ENCODE results near the gene SH3BGR. TPM values are rescaled to one million over a fixed set of nuclear protein-coding genes. Genes with fewer than 3 reads are reported as not detected.
"Not testable (repeated sequence)": the region's sequence is repeated elsewhere in the genome, so short reads cannot be mapped to it uniquely, and the experiment has no call there.

The SH3BGR gene
- 95.6 TPM for total RNA-seq

DNA sequence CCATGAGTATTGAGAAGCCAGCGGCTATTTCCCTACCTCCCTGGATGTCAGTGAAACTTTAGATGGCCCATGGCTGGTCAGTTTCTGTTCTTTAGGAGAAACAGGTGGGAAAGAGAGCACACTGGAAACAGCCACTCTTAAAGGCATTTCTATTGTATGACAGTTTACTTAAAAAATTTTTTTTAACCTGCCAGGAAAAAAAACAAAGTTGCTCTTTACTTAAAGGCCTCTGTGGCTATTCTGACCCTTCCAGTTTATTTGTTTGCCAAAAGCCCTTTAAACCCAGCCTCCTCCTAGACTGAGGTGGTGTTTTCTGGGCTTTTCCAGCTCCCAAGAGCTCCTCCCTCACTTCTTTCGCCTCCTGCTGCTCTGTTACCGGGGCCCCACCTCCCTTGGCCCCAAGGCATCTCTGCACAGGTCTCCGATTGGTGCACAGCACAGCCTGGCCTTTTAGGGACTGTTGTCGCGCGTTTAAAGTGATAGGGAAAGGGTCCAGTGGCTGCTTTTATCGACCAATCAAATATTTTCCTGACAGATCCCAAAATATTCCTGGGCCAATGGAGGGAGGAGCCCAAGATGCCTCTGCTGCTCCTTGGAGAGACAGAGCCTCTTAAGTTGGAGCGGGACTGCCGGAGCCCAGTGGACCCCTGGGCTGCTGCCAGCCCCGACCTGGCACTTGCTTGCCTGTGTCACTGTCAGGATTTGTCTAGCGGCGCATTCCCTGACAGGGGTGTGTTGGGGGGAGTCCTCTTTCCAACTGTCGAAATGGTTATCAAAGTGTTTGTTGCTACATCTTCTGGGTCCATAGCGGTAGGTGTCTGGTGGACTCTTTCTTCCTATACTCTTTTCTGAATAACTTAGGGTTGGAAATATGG, at the start of gene SH3BGR:
TSS of gene SH3BGR (plus strand) at position 639 of the 875 bp plus-strand sequence. CDS start at position 766, 127 bp downstream.
- DNase-seq: peak; percentile 85

DNA sequence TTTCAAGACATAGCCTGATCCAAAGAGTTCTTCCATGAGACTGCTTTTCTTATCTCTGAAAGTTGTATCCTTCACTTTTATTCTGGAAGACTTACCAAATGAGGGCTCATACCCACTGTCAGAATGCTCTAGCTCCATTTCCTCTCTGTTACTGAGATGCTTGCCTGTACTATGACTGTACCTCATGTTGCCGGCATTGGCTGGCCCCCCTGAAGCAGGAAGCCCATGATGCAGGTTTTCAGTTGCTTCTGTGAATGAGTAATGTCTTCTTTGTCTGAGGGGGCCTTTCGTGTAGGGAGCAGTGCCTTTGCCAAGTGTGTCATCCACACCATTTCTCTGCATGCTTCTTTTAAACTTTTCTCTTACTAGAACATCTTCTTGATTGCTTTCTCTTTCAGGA, 45.7 kb upstream of the SH3BGR start:
- no peak for DNase-seq

DNA sequence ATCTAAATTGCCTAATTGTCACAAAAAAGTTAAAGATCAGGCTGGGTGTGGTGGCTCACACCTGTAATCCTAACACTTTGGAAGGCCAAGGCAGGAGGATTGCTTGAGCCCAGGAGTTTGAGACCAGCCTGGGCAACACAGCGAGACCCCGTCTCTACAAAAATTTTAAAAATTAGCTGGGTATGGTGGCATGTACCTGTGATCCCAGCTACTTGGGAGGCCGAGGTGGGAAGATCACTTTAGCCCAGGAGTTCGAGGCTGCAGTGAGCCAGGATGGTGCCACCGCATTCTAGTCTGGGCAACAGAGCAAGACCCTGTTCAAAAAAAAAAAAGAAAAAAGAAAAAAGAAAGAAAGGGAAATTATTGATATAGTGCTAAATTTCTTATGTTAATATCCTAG, 32.6 kb upstream of the SH3BGR start:
- not testable (repeated sequence) for DNase-seq

DNA sequence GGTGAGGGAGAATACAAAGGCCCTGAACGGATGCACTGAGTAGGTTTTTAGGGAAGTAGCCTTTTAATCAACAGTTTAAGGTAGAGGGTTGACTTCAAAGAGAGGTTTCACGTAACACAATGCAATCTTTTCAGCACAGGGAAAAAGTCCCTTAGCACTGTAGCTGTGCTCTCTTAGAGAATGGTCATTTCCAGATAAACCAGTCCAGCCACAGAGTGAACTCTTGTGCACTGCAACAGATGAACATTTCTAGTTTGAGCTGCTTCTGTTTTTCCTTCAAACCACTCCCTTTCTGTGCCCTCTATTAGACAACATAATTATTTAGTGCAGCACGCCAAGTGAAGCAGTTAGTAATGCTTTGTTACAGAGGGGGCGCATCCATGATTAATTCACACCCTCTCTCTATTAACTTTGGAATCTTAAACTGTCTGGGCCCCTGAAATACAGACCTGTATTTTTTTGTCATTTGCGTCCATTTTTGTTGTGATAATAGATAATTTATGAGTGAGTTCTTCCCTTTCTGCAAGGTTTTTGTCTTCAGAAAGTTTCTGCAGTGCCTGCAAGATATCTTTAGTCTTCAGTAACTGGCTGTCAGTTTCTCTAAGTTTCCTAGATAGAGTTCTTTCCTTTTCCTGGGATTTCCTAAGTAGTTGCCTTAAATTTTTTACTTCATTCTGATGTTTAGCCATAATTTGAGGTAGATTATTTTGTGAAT, 29.1 kb upstream of the SH3BGR start:
- DNase-seq: no peak

DNA sequence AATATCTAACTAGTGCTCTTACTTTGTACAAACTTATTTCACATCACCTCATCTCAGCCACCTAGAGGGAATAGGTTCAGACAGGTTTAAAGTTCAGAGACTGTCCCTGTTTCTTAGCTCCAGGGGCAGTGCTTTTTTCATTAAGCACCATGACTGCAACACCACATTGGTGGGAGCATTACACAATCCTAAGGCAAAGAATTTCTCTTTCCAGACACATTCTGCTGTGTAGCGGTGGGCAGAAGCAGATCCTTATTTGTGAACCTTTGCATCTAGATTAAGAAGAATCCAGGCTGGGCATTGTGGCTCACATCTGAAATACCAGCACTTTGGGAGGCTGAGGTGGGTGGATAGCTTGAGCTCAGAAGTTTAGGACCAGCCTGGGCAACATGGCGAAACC, 22.3 kb upstream of the SH3BGR start:
- DNase-seq: no peak

DNA sequence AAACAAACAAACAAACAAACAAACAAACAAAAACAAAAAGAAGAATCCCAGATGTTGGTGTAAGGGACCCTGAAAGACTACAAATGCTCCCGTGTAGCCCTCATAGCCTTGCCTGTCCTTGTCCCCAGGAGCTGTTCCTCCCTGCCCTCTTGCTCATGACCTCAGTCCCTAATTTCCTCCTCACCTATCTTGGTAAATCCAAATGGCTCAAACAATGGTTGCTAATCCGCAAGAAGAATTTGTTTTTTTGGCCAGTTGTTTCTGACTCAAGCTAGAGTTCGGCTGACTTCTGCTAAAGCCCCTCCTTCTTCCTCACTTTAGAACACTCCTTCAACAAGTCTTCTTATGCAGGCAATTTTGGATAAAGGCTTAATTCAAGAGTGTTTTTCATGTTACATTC, 21.8 kb upstream of the SH3BGR start:
- DNase-seq: no peak

DNA sequence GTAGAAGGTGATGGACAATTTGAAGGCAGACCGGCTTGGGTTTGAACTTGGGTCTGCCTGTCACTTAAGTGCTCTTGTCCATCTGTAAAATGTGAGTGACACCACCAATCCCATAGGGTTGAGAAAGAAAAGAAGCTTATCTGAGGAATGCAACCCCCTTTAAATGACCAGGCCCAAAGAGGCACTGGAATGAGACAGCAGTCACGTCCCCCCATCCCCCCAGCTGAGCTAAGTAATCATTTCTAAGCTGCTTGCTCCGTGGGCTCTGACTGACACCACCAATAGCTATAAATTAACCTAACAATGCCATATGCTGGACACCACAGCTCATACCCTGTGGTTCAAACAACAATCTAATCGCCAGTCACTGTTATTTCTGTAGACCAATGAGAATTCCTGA, 21.3 kb upstream of the SH3BGR start:
- no peak for DNase-seq

DNA sequence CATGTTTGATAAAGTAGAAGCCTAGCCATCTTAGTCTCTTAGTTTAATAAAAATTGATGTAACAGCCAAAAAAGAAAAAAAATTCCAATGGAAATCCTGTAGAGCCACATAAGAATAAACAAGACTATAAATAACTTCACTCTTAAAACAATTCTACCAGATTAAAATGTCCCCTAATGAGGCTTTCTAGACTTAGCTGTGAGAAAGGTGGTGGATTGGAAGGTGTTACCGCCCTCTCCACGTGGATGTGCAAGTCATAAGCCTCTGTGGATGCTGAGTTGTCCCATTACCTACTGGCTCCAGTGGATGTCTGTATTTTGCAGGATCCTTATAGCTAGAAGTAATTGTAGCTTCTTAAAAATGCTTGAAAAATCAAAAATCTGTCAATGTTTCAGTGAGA, 20.8 kb upstream of the SH3BGR start:
- DNase-seq: no peak

DNA sequence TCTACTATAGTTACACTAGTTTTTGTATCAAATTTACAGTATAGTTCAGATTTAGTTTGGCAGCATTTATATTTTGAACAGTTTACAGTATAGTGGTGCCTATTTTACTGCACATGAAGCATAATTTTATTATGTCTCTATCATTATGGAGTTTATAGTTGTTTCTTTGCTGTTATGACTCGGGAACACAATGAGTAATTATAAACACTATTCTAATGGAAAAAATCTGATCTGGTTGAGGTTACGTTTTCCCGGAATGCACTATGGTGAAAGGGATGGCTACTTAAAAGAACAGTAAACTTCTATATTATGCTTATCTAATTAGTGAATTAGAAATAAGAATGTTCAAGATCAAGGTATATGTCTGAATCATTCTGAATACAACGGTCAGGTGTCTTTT, 16.8 kb upstream of the SH3BGR start:
- DNase-seq: no peak

DNA sequence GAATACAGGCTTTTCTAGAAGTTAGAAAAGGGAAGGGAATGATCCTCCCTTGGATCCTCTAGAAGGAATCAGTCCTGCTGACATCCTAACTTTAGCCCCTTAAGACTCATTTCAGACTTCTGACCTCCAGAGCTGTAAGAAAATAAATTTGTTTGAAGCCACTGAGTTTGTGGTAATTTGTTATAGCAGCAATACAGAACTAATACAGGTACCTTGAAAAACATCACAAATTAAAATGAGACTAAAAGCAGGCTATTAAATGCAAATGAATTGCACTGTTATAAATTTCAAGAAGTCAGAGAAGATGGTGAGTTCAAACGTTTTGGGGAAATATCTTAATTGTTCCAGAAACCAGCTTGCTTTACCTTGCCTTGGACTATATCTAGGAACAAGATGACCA, 12.5 kb upstream of the SH3BGR start:
- no peak for DNase-seq

DNA sequence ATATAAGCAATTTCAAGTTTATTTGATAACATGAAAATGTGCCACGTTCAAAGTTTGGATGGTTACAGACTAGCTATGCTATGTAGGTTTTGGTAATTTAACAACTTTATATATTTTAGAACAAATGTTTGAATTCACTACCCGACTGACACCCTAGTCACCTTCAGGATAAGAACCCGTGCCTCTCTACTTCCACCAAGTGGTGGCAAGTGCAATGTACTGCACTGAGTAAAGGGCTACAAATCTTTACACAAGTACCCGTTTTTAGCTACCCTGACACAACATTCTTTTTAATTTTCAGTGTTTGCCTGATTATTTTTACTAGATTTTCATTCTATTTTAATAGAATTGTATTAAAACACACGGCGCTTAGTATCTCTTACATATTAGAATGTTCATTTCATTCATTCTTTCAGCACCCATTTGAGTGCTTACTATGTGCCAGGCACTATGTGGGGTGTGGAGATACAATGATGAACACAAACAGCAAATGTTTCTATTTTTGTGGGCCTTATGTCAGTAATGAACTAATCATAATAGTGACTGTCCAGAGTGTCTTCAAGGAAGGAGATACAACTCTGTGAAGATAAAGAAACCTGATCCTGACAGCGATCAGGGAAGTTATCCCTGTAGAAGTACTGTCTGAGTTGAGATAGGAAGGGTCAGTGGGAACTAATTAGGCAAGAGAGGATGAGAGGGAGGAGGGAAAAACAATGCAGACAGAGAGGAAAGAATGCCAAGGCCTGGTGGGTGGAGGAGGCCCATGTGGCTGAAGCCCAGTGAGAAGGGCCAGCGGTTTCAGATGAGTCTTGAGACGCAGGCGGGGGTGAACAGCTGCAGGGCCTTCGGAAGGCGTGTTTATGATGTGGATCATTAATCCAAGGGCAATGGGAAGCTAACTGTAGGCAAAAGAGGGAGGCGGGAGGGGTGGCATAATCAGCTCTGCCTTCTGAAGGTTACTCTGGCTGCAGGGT, 10.0 kb upstream of the SH3BGR start:
- DNase-seq: peak; percentile 56

DNA sequence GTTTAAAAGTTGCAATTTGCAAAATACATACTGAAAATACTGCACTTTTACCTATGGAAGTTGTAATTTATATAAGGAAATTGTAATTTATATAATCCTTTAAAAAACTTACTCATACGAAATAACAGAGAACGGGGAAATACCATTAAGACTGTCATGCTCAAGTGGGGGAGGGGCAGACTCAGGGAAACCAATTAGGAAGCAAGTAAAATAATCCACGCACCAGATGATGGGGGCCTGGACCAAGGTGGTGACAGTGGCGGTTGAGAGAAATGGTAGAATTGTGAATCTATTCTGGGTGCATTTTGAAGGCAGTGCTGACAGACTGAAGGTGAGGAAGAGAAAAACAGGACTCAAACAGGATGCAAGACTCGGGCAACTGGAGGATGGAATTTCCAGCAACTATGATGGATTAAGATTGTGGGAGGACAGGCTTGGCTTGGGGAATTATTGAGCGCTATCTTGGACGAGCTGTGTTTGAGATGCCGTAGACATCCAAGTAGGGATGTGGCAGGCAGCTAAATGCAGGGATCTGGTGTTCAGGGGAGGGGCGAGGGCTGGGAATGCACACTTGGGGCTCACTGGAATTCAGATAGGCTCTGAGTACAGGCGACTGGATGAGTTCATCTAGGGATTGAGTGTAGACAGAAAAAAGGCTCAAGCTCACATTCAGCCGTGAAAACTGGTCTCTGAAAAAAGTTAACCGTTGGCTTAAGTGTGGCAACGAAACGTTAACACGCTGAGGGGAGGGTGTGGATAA, 7.2 kb upstream of the SH3BGR start:
- DNase-seq: peak; percentile 64

DNA sequence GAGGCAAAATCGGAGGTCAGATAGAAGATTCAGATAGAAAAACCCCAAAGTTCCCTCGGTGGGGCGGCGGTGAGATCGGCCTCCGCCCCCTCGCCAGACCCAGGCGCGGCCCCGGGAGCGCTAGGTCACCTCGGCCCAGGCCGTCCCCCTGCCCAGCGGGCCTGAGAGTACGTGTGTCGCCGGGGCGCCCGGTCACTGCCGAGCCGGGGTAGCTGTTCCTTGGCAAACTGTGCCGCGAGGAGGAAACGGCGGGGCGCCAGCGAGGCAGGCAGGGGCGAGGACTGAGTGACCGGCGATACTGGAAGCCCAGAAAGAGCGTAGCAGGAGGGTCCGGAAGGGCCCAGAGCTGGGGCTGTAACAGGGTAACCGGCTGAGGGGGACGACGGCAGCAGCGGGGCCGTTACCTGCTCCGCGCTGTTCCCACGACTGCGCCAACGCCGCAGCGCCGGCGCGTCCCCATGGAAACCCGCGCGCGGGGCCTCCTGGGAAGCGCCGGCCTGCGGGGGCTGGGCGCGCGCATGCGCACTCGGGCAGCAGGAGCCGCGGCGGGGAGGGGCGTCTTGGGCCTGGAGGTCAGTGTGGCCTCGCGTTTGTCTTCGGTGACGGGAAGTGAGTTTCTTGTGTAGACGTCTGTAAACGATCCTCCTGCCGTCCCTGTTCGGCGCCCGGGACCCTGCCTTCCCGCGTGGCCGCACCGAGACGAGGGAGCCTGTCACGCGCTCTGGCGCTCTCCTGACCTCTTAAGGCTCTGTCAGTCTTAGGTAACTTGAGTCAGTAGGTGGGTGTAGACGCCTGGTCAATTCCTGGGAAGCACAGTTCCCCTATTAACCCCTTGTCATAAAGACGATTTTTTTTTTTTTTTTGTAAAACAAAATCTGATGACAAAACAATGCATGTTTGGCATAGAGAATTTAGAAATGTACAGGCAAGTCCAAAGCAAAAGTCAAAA, 6.2 kb upstream of the SH3BGR start, which contains the start of gene LCA5L:
TSS of gene LCA5L (minus strand) at position 458 of the 949 bp plus-strand sequence. CDS start 17,285 bp downstream, outside the sequence.
- DNase-seq: peak; percentile 97

DNA sequence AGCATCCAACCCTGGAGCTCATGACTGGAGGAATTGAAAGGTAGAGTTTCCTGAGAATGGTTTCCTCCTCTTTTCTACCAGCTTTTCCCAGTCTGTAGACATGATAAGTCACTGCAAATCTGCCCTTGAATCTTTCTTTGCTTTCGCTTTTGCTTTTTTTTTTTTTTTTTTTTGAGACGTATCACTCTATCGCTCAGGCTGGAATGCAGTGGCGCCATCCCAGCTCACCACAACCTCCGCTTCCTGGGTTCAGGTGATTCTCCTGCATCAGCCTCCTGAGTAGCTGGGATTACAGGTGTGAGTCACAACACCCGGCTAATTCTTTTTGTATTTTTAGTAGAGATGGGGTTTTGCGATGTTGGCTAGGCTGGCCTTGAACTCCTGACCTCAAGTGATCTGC, 4.5 kb upstream of the SH3BGR start:
- DNase-seq: no peak

DNA sequence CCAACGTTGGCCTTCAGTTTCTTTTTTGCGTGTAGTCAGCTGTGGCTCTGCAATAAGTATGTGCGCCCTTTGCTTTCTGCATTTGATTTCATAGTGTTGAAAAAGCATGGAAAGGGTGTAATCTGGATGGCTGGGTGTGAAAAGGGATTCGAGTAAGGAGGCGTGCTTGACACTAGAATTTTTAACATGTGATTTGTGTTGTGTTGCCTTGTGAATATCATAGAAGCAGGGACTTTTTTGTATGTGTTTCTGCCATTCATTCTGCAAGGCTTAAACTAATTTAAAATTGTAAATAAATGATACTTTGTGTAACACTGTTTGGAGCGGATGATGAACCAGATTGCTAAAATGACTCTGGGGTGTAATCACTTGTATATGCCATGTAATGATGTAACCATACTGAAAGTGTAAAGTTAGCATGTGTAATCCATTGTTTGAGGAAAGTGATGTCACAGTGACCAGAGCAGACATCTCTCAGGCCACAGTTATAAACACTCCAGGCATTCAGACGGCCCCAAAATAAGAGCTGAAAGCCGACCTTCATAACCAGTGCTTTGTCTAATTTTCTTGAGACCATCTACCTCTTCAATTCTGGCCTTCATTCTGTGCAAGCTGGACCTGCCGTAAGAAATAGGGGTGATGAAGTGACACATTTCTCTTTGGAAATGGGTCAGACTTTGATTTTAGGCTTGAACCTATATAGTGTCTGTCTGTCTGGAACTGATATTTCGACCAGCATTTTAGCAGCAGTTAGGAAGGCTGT, 618 bp downstream of the SH3BGR start:
- peak; percentile 76 for DNase-seq

DNA sequence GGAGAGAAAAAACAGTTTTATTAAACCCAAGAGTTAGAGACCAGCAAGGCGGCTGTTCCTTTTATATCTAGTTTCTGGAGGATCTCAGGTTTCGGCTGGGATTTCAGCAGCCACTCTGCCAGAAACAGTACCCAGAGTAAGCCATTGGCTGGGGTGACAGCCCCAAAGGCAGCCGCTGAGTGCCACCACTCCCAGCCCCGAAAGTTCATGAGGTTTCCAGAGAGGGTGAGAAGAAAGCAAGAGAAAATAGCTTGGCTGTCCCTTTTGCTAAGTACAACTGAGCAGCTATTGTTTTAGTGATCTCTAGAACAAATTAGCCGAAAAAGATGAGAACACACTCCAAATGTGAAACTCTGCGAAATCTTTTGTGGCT, 1.2 kb downstream of the SH3BGR start:
- DNase-seq: peak; percentile 79

DNA sequence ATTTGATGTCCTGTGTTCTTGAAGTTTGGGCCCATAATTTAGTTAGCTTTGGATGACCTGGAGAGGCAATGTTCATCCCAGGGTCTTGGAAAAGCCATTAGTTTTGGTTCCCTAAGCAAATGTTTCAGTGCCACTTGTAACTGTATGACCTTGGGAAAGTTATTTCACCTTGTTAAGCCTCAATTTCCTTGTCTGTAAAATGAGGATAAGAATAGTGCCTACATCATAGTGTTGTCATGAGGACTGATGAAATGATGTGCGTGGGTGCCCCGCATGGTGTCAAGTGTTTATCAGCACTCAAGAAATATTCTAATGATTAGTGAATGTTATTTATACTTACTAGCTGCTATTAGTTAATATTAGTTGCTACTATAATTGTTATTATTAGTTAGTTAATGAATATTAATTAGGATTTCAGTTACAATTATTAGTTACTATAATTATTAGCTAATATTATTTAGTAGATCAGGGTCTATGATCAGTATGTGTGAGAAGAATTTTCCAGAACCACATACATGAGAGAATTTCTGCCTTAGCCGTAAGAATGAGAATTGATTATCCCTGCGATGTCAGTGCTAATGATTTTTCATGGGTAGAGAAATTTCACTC, 1.9 kb downstream of the SH3BGR start:
- DNase-seq: no peak

DNA sequence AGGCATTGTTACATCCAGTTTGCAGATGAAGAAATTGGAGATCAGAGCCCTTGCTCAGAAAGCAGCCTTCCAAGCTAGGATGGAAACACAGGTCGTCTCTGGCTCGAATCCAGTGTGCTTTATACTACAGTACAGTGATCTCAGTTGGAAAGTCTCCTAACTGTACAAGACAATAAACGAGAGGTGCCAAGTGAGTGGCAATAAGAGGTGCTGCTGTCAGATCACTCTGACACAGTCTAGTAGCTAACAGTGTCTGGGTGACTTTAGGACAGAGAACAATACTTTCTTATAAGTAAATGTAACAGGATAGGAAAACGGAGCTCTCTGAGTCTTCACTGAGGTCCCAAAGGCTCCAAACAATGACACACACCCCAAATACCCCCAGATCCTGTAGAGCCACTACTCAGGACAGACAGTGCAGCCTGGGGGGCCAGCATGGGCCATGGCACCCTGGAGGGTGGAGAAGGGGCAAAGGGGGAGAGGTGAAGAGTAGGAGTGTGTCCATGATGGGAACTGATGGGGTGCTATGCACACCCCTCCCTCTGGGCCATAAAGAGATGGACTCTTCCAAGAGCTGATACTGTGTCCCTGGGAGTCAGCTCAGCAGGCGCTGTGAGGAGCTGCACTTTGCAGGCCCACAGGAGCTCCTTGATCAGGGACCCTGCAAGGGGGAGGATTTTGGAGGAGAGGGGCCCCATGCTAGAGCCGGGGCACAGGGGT, 3.3 kb downstream of the SH3BGR start:
- DNase-seq: no peak

Measured in tongue (tissue), 2 donors.